HepG2 (cell line): ENCODE measurements around the gene FGF14. TPM values are rescaled to one million over a fixed set of nuclear protein-coding genes. Genes with fewer than 3 reads are reported as not detected.
"Not testable (repeated sequence)": the region's sequence is repeated elsewhere in the genome, so short reads cannot be mapped to it uniquely, and the experiment has no call there.

Experiments
- ATAC-seq: fragments of 200-7000 bp; cut with Tn5 transposase; 3 replicates; pipeline ENCODE4 v1.9.1; 2020; ENCODE audit warnings: mild to moderate bottlenecking, moderate library complexity
- BruUV-seq: library from RNA; stranded (reverse); fragments of 400-500 nt; replicated peaks from 2 replicates; lab custom pipeline; 2021; lab: Mats Ljungman, UMichigan
- CTCF ChIA-PET: fragments of 300-600 bp; formaldehyde crosslinking; extraction: SDS; loops from one replicate; lab custom pipeline; 2021; ENCODE audit warnings: low total read pairs, inconsistent platforms, low intra/inter-chr PET ratio; lab: Yijun Ruan, JAX
- POLR2A ChIA-PET: fragments of 350-600 bp; sonication (Branson Sonifier 250); formaldehyde crosslinking; loops from one replicate; lab custom pipeline; 2020; ENCODE audit warnings: antibody characterized with exemption, inconsistent platforms; lab: Yijun Ruan, JAX
- DNase-seq: peaks from one replicate; pipeline ENCODE4 v3.0.0-alpha.2; 2015; ENCODE audit warnings: low spot score
- FAIRE-seq: peaks from 3 replicates; lab custom pipeline; 2011; peaks lifted over from hg19 to GRCh38; lab: Jason Lieb, UNC
- H2AFZ ChIP-seq: one replicate; pipeline ENCODE4 v1.6.1; 2011; ENCODE audit warnings: low read length, inconsistent platforms
- H3K27ac ChIP-seq: fragments of 300-600 bp; 3 replicates; pipeline ENCODE4 v1.8.0; 2011; ENCODE audit warnings: mixed run types, mild to moderate bottlenecking, mixed read lengths, low read length, inconsistent platforms; ENCODE audit not compliant: insufficient read depth; ENCODE audit errors: extremely low read length
- H3K27me3 ChIP-seq, 2 experiments: fragments of 200-600 bp in 1 of 2; 2 replicates in 1 of 2; 3 replicates in 1 of 2; pipeline versions ENCODE4 v1.6.0 to v1.8.0; 2011; ENCODE audit warnings: low read length in 2 of 2, mild to moderate bottlenecking in 2 of 2, moderate library complexity in 2 of 2, inconsistent platforms in 1 of 2; ENCODE audit not compliant: insufficient read depth in 2 of 2, control insufficient read depth in 1 of 2
- H3K36me3 ChIP-seq, 2 experiments: fragments of 200-600 bp in 1 of 2; replicated peaks in 1 of 2; 2 replicates in 1 of 2; 3 replicates in 1 of 2; pipeline versions ENCODE4 v1.5.1 to v1.8.0; 2011; ENCODE audit warnings: low read length in 2 of 2, inconsistent platforms in 1 of 2; ENCODE audit not compliant: insufficient read depth in 2 of 2, control insufficient read depth in 1 of 2
- H3K4me1 ChIP-seq: 2 replicates; pipeline ENCODE4 v1.5.1; 2012; ENCODE audit warnings: low read length, inconsistent platforms; ENCODE audit not compliant: insufficient read depth
- H3K4me2 ChIP-seq: 2 replicates; pipeline ENCODE4 v1.6.0; 2011; ENCODE audit warnings: low read depth, low read length, inconsistent platforms
- H3K4me3 ChIP-seq, 3 experiments: fragments of 200-600 bp in 1 of 3; sonication (generic), shearing (Covaris generic) in 1 of 3; replicated peaks in 1 of 3; 2 replicates each; pipeline ENCODE4 v1.5.1; 2011 to 2016; ENCODE audit warnings: low read length in 3 of 3, inconsistent platforms in 2 of 3, low read depth in 2 of 3, mild to moderate bottlenecking in 2 of 3, control low read depth in 1 of 3, mixed read lengths in 1 of 3; ENCODE audit not compliant: insufficient read depth in 1 of 3
- H3K79me2 ChIP-seq: one replicate; pipeline ENCODE4 v1.6.1; 2011; ENCODE audit warnings: low read length, inconsistent platforms; ENCODE audit not compliant: insufficient read depth
- H3K9ac ChIP-seq: 2 replicates; pipeline ENCODE4 v1.6.0; 2011; ENCODE audit warnings: mild to moderate bottlenecking, low read depth, low read length, inconsistent platforms; ENCODE audit not compliant: insufficient read depth
- H3K9me3 ChIP-seq: 2 replicates; pipeline ENCODE4 v1.5.1; 2012; ENCODE audit warnings: mild to moderate bottlenecking, low read length
- H4K20me1 ChIP-seq: 2 replicates; pipeline ENCODE4 v1.6.0; 2011; ENCODE audit warnings: inconsistent platforms, mild to moderate bottlenecking, low read length, moderate library complexity; ENCODE audit not compliant: insufficient read depth
- FOXC1 ChIP-seq: sonication (generic); formaldehyde crosslinking; IDR thresholded peaks from 2 replicates; pipeline ENCODE4 v1.8.0; 2022; ENCODE audit warnings: mild to moderate bottlenecking, missing genetic modification reagents, borderline replicate concordance
- HIC2 ChIP-seq: sonication (generic); formaldehyde crosslinking; IDR thresholded peaks from 2 replicates; pipeline ENCODE4 v1.9.0; 2022; ENCODE audit warnings: low read depth, missing genetic modification reagents
- HMGA1 ChIP-seq: sonication (generic); formaldehyde crosslinking; conservative IDR thresholded peaks from 2 replicates; pipeline ENCODE4 v1.4.0; 2020; ENCODE audit warnings: missing genetic modification reagents
- KLF9 ChIP-seq: IDR thresholded peaks from 2 replicates; pipeline ENCODE4 v1.6.1; 2016; ENCODE audit warnings: low read depth
- NBN ChIP-seq: fragments of 450-650 bp; conservative IDR thresholded peaks from 2 replicates; pipeline ENCODE4 v1.6.1; 2017
- NPAS2 ChIP-seq: sonication (generic); formaldehyde crosslinking; IDR thresholded peaks from 2 replicates; pipeline ENCODE4 v1.8.0; 2022; ENCODE audit warnings: mild to moderate bottlenecking, missing genetic modification reagents, borderline replicate concordance
- PLRG1 ChIP-seq: fragments of 450-650 bp; conservative IDR thresholded peaks from 2 replicates; pipeline ENCODE4 v1.6.1; 2016
- SKI ChIP-seq: fragments of 450-650 bp; IDR thresholded peaks from one replicate; pipeline ENCODE4 v1.6.1; 2018; ENCODE audit warnings: mild to moderate bottlenecking; ENCODE audit not compliant: partially characterized antibody
- SRSF9 ChIP-seq: fragments of 200-400 bp; formaldehyde crosslinking; IDR thresholded peaks from 2 replicates; pipeline ENCODE4 v1.6.1; 2018; ENCODE audit warnings: borderline replicate concordance, mild to moderate bottlenecking, low read depth, low read length; ENCODE audit not compliant: insufficient read depth, poor library complexity, severe bottlenecking
- STAT6 ChIP-seq: sonication (generic); formaldehyde crosslinking; IDR thresholded peaks from 2 replicates; pipeline ENCODE4 v1.4.0; 2020; ENCODE audit warnings: missing genetic modification reagents, mild to moderate bottlenecking, borderline replicate concordance
- TCF7 ChIP-seq: sonication (generic); IDR thresholded peaks from 2 replicates; pipeline ENCODE4 v1.6.1; 2016; ENCODE audit warnings: antibody characterized with exemption, low read depth
- ZGPAT ChIP-seq: IDR thresholded peaks from 2 replicates; pipeline ENCODE4 v1.6.1; 2016; ENCODE audit warnings: mild to moderate bottlenecking
- ZNF383 ChIP-seq: sonication (generic); formaldehyde crosslinking; IDR thresholded peaks from 2 replicates; pipeline ENCODE4 v1.4.0; 2020; ENCODE audit warnings: missing genetic modification reagents, mild to moderate bottlenecking, borderline replicate concordance
- ZNF503 ChIP-seq: sonication (generic); formaldehyde crosslinking; IDR thresholded peaks from 2 replicates; pipeline ENCODE4 v1.4.0; 2020; ENCODE audit warnings: missing genetic modification reagents
- ZNF746 ChIP-seq: sonication (generic); formaldehyde crosslinking; IDR thresholded peaks from 2 replicates; pipeline ENCODE4 v1.8.0; 2022; ENCODE audit warnings: mild to moderate bottlenecking, missing genetic modification reagents
- ZSCAN12 ChIP-seq: sonication (generic); formaldehyde crosslinking; IDR thresholded peaks from 2 replicates; pipeline ENCODE4 v1.9.0; 2021; ENCODE audit warnings: mild to moderate bottlenecking, missing genetic modification reagents
- WGBS: methylation state at CpG from one replicate; pipeline ENCODE4 v1.1.6; 2017; ENCODE audit warnings: low lambda C conversion rate; 5-methylcytosine and 5-hydroxymethylcytosine counted together
- in situ Hi-C: cut with HindIII; loops from 2 replicates; pipeline ENCODE4 v1.10.0; 2017; ENCODE audit warnings: low pct_unique_long_range_greater_than_20kb; ENCODE audit not compliant: extremely low pct_ligation_motif_present
- intact Hi-C: fragments of 100-400 bp; cut with micrococcal nuclease; formaldehyde crosslinking; loops from one replicate; pipeline ENCODE4 v1.10.0; 2022; ENCODE audit not compliant: unreplicated experiment
- polyA plus RNA-seq, 8 experiments: library from polyadenylated mRNA; depleted of rRNA in 3 of 8; stranded (reverse) in 7 of 8; unstranded in 1 of 8; fragments of >200 nt; fragmentation: Illumina TruSeq in 4 of 8; extraction: Trizol in 4 of 8; gene quantifications; 2 replicates each; pipeline versions ENCODE4 v1.2.1 to v1.2.3, GENCODE V29; 2011 to 2016; ENCODE audit warnings: low read depth in 4 of 8, missing spikeins in 1 of 8, mixed read lengths in 1 of 8; ENCODE audit not compliant: insufficient read depth in 1 of 8
- total RNA-seq, 5 experiments: library from RNA; depleted of rRNA; stranded (reverse); fragments of >200 nt; fragmentation: Illumina TruSeq; extraction: Trizol; gene quantifications; 2 replicates each; pipeline ENCODE4 v1.2.3, GENCODE V29; 2016; ENCODE audit warnings: low read depth in 1 of 5

FGF14 gene
- total and polyA plus RNA-seq, 2 of the 13 experiments (the other 11 are each of a cell fraction or from before 2014, with no cell fraction given): not detected

- TF ChIP-seq ZGPAT (CRISPR knock-in tag) (no peak), ZNF746 (CRISPR knock-in tag) (no peak), HMGA1 (CRISPR knock-in tag) (no peak), NBN (no peak), SKI (no peak), ZSCAN12 (no peak), FOXC1 (no peak), STAT6 (no peak), ZNF503 (CRISPR knock-in tag) (no peak), HIC2 (CRISPR knock-in tag) (no peak), NPAS2 (CRISPR knock-in tag) (no peak), SRSF9 (no peak), TCF7 (no peak), KLF9 (CRISPR knock-in tag) (no peak), ZNF383 (CRISPR knock-in tag) (no peak), PLRG1 (no peak)
- TF ChIP-seq, all 625 proteins: peak for 0
These were observed 263.1 kb downstream of the FGF14 start (continued) for GRCh38 chr13:102138635-102139190.

- in situ Hi-C loops: loop anchor here (25.0 kb wide), 1 partner anchor 424 kb away; no protein-coding TSS in a partner anchor
- H3K79me2 ChIP-seq, H3K9me3 ChIP-seq, H3K9ac ChIP-seq, CTCF ChIA-PET, H3K4me1 ChIP-seq, H3K27me3 ChIP-seq, DNase-seq, H3K36me3 ChIP-seq, H2AFZ ChIP-seq, H3K4me3 ChIP-seq, FAIRE-seq, H3K4me2 ChIP-seq, H3K27ac ChIP-seq, H4K20me1 ChIP-seq, POLR2A ChIA-PET, BruUV-seq, ATAC-seq, intact Hi-C loops: not testable (repeated sequence)
- WGBS: 2% methylated on average over 4 of the region's 4 CpGs
These were observed 263.9 kb downstream of the FGF14 start for GRCh38 chr13:102137904-102138303.
